Measurements from ENCODE around the gene FARP1. TPM values are rescaled to one million over a fixed set of nuclear protein-coding genes. Genes with fewer than 3 reads are reported as not detected.

FARP1 gene
- total RNA-seq, 1 donor from 2014 or later = 357 TPM

DNA sequence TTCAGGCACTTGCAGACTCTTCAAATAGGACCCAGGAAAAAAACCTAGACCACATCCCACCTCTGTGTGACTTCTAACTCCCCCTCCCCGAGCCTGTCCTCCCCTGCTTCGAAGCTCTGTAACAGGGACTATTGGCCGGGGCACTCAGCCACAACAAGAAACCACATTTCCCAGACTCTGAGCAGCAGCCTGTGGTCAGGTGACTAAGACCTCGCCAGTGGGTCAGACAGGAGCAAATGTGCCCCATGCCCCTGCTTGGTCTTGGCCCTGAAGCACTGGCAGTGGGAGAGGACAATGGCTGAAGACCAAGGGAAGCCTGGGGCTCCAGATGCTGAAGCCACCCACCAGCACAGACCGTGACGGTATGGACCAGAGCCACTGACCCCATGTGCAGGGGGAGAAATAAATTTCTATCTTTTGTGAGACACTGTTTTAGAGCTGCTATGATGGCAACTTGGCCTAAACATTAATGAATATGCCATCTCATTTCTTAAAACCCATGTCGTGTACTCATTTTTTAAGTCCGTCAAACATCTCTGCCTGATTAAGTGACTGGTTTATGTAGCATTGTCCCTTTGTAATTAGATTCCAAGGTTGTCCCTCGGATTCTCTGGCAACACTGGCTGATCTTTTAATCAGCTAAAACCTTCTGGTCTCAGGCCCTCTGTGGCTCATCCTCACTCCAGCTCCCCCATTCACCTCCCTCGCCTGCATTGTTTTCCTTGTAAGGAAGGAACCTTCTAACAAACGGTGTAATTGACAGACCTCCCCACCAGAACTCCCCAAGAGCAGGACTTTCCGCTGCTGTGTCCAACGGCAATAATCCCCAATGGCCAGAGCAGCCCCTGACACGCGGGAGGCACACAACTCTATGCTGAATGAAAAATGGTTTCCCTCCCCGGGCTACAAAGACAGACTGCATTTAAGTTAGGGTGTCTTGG, 335.6 kb downstream of the FARP1 start:
- Mint-ChIP-seq H3K27me3 (ENCODE audit: unreplicated experiment) (no peaks in the 10 kb centered on the region), H3K27ac (ENCODE audit: unreplicated experiment) (peak overlapping the region; percentile 63), H3K4me1 (ENCODE audit: unreplicated experiment) (peaks cover 62% of the 10 kb centered on the region), H3K36me3 (ENCODE audit: unreplicated experiment) (peaks cover 18% of the 10 kb centered on the region), H3K4me3 (ENCODE audit: unreplicated experiment) (no peak overlapping the region), H3K9me3 (ENCODE audit: unreplicated experiment) (no peaks in the 10 kb centered on the region)
- DNase-seq (ENCODE audit: extremely low spot score, unreplicated experiment) = no peak
- TF ChIP-seq, protein P1, sequence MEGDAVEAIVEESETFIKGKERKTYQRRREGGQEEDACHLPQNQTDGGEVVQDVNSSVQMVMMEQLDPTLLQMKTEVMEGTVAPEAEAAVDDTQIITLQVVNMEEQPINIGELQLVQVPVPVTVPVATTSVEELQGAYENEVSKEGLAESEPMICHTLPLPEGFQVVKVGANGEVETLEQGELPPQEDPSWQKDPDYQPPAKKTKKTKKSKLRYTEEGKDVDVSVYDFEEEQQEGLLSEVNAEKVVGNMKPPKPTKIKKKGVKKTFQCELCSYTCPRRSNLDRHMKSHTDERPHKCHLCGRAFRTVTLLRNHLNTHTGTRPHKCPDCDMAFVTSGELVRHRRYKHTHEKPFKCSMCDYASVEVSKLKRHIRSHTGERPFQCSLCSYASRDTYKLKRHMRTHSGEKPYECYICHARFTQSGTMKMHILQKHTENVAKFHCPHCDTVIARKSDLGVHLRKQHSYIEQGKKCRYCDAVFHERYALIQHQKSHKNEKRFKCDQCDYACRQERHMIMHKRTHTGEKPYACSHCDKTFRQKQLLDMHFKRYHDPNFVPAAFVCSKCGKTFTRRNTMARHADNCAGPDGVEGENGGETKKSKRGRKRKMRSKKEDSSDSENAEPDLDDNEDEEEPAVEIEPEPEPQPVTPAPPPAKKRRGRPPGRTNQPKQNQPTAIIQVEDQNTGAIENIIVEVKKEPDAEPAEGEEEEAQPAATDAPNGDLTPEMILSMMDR (IDR thresholded peaks at IDR 0.05) = no peak

DNA sequence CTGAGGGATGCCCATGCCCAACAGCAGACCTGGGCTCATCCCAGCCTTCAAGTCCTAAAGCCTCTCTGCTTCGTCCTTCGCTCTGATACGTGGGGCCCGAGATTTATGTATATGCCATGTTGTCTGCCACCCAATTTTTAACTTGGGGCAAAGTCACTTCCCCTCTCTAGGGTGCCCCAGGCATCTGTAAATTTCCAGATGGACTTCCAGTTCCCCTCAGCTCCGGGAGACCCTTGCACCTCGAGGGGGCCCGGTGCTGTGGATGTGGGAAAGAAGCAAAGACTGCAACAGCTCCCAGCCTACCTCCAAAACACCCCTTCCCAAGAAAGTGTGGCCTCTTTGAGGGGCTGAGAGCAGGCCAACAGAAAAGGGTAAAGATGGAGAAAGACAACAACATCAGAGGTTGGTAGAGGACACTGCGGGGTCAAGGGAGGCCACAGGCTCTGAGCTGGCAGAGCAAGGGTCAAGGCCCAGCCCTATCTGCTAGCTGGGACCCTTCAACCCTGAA, 336.7 kb downstream of the FARP1 start:
- peaks cover 18% of the 10 kb centered on the region for H3K36me3 Mint-ChIP-seq (ENCODE audit: unreplicated experiment)
- H3K9me3 Mint-ChIP-seq (ENCODE audit: unreplicated experiment) = no peaks in the 10 kb centered on the region
- DNase-seq (ENCODE audit: extremely low spot score, unreplicated experiment) = no peak
- H3K4me1 Mint-ChIP-seq (ENCODE audit: unreplicated experiment) = peaks cover 73% of the 10 kb centered on the region
- peak overlapping the region; percentile 47 for H3K27ac Mint-ChIP-seq (ENCODE audit: unreplicated experiment)
- no peak overlapping the region for H3K4me3 Mint-ChIP-seq (ENCODE audit: unreplicated experiment)
- H3K27me3 Mint-ChIP-seq (ENCODE audit: unreplicated experiment) = no peaks in the 10 kb centered on the region
- TF ChIP-seq, protein P1 (IDR thresholded peaks at IDR 0.05) = no peak

DNA sequence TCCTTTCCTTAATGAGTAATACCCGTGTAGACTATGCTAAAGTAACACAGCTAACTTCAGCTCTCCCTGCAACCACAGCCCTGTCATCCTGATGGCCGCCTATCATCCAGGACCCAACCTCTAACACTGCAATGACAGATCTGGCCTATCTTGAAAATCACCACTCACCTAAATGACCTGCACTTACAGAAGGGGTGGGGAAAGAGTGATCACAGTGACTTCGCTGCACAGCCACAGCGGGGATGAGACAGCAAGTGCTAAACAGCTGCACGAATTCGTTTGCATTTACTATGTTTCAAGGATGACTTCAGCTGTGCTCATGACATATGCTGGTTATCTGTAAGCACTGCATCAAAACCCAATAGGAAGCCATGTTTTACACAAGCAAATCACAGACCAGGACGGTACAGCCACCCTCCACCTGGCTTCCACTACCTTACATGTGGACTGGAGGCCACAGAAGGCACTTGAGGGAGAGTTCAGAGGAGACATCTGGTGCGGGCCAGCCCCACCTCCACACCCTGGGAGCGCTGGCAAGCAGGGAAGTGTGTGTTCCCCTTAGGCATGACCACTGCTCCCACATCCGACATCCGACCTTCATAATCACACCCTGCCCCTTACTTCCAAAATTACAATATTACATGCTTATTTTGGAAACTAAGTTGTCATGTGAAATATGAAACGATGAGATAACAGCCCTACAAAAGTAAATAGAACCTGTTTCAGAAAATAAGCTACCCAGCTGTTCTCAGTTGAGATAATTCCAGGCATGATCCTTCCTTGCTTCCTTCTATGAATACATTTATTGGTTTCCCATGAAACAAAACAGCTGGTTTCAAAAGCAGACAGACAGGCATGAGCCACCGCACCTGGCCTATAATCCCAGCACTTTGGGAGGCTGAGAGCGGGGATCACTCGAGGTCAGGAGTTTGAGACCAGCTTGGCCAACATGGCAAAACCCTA, 338.3 kb downstream of the FARP1 start:
- TF ChIP-seq, protein P1 (IDR thresholded peaks at IDR 0.05) = no peak
- no peaks in the 10 kb centered on the region for H3K27me3 Mint-ChIP-seq (ENCODE audit: unreplicated experiment)
- H3K36me3 Mint-ChIP-seq (ENCODE audit: unreplicated experiment) = peaks cover 18% of the 10 kb centered on the region
- no peak overlapping the region for H3K4me3 Mint-ChIP-seq (ENCODE audit: unreplicated experiment)
- H3K4me1 Mint-ChIP-seq (ENCODE audit: unreplicated experiment) = peaks cover 78% of the 10 kb centered on the region
- no peaks in the 10 kb centered on the region for H3K9me3 Mint-ChIP-seq (ENCODE audit: unreplicated experiment)
- H3K27ac Mint-ChIP-seq (ENCODE audit: unreplicated experiment) = peak overlapping the region; percentile 74
- DNase-seq (ENCODE audit: extremely low spot score, unreplicated experiment) = no peak

DNA sequence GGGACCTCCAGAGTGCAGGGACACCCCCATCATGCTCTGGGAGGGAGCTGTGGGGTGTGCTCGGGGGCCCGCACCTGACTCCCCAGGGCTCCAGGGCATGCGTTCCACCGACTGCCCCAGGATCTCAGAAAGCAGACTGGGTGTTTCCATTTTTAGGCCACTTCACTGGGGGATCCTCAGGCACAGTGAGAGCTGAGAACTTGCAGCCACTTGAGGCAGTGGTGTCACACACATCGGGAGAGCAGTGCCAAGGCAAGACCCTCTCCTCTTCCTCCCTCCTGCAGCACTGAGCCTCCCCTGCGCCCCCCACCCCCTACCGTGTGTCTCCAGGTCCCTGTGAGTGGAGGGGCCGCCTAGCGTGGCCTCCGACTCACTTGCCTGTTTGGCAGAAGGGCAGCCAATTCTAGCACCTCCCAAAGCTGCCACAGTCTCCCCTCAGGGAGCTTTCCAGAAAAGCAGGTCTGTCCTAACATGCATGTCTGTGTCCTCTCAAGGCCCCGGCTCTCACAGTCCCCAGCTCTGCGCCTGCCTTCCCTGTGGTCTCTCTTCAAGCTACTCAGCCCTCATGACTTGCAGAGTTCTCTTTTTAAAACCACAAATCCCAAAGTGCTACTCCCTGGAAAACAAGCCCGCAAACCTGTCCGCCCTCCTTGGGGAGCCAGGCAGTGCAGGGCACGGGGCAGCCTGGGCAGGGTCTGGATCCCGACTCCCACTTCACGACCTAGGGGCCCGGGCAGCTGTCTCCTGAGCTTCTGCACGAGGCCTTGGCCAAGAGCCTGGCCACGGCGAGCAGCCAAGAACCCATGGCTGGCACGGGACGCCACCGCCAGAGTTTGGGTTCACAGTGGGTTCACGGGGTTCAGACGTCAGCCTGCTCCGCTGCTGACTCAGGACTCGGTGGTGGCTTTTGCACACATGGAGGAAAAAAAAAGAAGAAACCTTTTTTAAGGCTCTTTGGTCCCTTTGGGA, 339.9 kb downstream of the FARP1 start:
- peaks cover 14% of the 10 kb centered on the region for H3K36me3 Mint-ChIP-seq (ENCODE audit: unreplicated experiment)
- H3K9me3 Mint-ChIP-seq (ENCODE audit: unreplicated experiment) = no peaks in the 10 kb centered on the region
- peak overlapping the region; percentile 96 for H3K27ac Mint-ChIP-seq (ENCODE audit: unreplicated experiment)
- no peak overlapping the region for H3K4me3 Mint-ChIP-seq (ENCODE audit: unreplicated experiment)
- H3K27me3 Mint-ChIP-seq (ENCODE audit: unreplicated experiment) = no peaks in the 10 kb centered on the region
- TF ChIP-seq, protein P1 (IDR thresholded peaks at IDR 0.05) = peak; percentile 51
- H3K4me1 Mint-ChIP-seq (ENCODE audit: unreplicated experiment) = peaks cover 82% of the 10 kb centered on the region
- DNase-seq (ENCODE audit: extremely low spot score, unreplicated experiment) = no peak
